GM20000 (cell line): Measurements from ENCODE around the gene CACHD1.

Source experiments
- DNase-seq: peaks from one replicate; pipeline ENCODE4 v3.0.0; 2012; ENCODE audit warnings: low spot score
- TF ChIP-seq, protein P1 (sequence below): IDR thresholded peaks from 2 replicates; pipeline ENCODE4 v1.5.1; 2012; ENCODE audit warnings: mild to moderate bottlenecking, control low read depth; ENCODE audit errors: extremely low read depth, missing control alignments

The CACHD1 gene

DNA sequence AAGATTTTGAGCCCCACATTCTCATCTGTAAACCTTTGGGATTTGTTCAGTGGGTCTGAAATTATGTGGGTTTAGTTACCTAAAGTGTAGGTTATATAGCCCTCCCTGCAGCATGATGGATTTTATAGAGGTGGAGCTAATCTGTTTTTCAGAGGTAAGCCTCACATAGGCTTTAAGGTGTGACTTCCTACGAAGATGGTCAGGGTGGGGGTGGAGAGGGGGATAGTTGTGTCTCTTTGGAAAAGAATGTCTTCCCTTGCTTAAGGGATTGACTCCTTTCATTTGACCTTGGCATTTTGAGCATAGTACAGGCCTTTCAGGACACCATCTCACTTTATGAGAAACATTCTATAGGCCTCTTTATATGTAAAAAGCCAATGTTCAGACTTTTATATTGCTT is 3.4 kb downstream of the CACHD1 start:
- TF ChIP-seq, protein P1, sequence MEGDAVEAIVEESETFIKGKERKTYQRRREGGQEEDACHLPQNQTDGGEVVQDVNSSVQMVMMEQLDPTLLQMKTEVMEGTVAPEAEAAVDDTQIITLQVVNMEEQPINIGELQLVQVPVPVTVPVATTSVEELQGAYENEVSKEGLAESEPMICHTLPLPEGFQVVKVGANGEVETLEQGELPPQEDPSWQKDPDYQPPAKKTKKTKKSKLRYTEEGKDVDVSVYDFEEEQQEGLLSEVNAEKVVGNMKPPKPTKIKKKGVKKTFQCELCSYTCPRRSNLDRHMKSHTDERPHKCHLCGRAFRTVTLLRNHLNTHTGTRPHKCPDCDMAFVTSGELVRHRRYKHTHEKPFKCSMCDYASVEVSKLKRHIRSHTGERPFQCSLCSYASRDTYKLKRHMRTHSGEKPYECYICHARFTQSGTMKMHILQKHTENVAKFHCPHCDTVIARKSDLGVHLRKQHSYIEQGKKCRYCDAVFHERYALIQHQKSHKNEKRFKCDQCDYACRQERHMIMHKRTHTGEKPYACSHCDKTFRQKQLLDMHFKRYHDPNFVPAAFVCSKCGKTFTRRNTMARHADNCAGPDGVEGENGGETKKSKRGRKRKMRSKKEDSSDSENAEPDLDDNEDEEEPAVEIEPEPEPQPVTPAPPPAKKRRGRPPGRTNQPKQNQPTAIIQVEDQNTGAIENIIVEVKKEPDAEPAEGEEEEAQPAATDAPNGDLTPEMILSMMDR: no peak
- no peak for DNase-seq

DNA sequence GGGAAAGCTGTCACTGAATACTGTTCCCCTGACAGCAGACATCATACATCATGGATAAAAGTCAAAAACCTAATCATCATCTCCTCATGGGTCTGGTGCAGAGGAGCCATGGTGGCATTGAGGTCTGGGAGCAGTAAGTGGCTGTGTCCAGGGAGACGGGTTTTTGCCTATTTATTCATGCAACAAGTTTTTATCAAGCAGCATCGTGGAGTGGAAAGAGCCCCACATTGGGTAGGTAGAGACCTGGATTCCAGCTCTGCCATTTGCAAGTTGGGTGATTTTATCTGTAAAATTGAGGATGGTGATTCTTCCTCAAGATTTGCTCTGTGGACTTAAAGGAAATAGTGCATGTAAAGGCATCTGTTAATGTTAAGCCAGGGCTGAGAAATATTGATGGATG is 4.2 kb downstream of the CACHD1 start:
- no peak for DNase-seq
- TF ChIP-seq, protein P1: no peak

DNA sequence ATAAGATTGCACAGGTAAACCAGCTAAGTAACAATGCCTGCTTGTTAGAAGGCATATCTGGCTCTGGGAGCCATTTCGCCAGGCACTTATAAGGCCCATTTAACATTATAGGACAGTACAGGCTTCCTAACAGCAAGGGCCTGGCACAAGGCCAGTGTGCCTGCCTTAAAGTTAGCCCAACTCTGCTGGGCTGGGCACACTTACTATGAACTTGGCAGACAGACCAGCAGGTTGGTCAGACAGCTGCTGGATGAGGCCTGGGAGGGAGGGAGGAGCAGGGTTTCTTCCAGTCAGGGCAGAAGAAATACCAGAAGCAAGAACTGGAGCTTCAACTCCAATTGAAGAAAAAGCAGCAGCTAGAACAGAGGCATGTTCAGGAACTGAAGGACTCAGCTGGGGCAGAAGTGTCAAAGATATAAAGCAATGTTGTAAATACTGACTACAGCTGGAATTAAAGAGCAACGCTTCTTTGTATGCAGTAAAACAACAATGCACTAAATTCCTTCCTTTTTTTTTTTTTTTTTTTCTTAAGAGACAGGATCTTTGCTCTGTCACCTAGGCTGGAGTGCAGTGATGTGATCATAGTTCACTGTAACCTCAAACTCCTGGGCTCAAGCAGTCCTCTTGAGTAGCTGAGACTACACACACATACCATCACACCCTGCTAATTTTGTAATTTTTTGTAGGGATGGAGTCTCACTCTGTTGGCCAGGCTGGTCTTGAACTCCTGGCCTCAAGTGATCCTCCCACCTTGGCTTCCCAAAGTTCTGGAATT is 4.9 kb downstream of the CACHD1 start:
- DNase-seq: no peak
- TF ChIP-seq, protein P1: no peak

DNA sequence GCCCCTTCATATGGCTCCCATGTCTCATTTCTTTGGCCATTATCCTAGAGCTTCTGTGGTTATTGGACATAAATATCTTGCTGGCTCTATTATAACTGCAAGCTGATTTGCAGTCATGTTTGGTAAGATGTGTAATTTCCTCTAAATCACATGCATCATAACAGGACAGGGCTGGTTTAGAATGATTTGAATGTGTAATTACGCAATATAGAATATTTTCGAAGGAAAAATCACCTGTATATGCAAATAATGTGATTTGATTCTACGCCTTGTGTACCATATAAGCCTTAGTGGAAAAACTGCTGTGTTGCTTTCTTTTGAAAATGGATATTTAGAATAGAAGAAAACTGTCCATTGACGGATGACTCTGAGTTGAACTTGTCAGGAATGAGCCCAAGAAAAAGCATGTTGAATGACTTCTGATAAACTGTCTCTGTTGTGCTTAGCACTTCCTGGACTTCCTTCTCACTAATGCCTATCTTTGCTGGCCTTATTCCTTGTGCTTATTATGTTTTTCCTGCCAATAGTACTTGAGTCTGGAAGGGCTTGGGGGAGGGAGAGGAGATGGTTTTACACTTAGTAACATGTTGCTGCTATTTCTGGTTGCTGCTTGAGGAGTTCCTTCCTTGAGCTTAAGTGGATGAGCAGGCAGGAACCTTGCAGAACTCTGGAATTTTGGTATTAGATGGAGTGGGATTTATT is 6.5 kb downstream of the CACHD1 start:
- DNase-seq: no peak
- TF ChIP-seq, protein P1: no peak

DNA sequence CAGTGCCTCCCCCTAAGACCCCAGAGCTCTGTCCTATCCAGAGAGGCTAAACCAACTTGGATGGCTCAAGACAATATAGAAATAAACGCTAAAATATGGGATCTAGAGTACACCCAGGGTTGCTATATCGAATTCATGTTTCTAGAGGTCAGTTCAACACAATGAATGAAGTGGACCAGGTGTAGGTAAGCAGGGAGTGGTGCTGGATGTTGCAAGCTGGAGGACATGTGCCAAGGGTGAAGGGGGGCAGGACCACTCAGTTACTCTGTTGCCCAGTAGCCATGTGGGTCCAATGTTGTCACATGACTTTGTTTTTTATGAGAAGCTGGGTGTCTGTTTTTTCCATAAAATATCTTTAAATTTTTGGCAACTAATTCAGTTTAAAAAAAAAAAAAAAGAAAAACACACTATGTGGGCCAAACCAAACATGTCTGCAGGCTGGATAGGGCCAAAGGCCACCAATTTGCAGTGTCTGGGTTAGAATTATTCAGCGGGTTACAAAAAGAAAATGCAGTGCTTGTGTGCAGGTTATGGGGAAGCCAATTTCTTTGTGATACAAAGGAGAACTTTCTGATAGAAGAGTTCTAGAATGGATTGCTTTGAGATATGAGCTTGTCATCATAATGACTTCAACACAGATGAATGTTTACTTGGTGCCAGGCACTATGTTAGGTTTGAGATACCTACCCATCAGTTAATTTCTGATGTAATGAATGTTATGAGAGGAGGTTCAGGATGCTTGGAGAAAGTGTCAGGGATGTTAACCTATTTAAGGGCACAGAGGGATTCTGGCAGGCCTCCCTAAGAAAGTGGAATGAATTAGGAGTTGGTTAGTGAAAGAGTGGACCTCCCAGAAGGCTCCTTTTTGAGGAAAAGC is 8.9 kb downstream of the CACHD1 start:
- TF ChIP-seq, protein P1: no peak
- no peak for DNase-seq

DNA sequence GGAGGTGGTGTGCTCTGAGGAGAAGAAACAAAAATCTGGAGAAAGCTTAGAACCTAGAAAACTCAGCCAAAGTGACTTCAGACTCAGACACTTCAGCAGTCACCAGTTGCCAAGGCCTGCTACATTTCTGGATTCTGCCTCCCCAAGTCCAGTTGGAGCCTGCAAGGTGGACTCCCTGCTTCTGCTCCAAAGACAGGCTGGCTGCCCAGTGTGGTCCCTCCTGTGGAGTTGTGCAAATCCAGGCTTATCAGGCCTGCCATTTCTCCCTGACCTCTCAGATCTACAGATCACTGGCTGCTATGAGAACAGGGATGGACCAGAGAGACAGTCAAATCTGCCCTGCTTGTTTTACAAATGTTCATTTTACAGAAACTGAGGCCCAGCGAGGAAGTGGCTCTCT is 9.9 kb downstream of the CACHD1 start:
- DNase-seq: no peak
- TF ChIP-seq, protein P1: no peak
